ENCODE measurements around the gene HGFAC. TPM values are rescaled to one million over a fixed set of nuclear protein-coding genes. Genes with fewer than 3 reads are reported as not detected.
A peak's percentile ranks its signal among the peaks of the same experiment; 100 is the strongest.

Gene HGFAC
- total and polyA plus RNA-seq, 10 of the 15 experiments (the other 5 are each of a cell fraction or from before 2014, with no cell fraction given) = 0.38 TPM; not detected in 9

- Histone ChIP-seq H3K4me3 (no peak overlapping the region), H3K4me1 (ENCODE audit: control insufficient read depth, insufficient read depth, low read length) (no peaks in the 10 kb centered on the region; the same call in 1 of the 2 replicates), H3K27ac (ENCODE audit: control insufficient read depth, insufficient read depth) (no peak overlapping the region), H3K27me3 (replicated peaks in 1 of 2; ENCODE audit: control insufficient read depth in 2 of 2, insufficient read depth in 2 of 2, low read length in 1 of 2) (no peaks in the 10 kb centered on the region; a peak in 1 of 4 replicates), H2AFZ (ENCODE audit: control insufficient read depth, low read depth, low read length) (no peak overlapping the region), H3K79me2 (ENCODE audit: control insufficient read depth, insufficient read depth, low read length) (no peaks in the 10 kb centered on the region), H3K9me3 (replicated peaks; ENCODE audit: control insufficient read depth, insufficient read depth, low read length) (no peaks in the 10 kb centered on the region), H4K20me1 (ENCODE audit: control insufficient read depth, insufficient read depth) (no peaks in the 10 kb centered on the region; the same call in 1 of the 2 replicates), H3K9ac (ENCODE audit: control insufficient read depth, insufficient read depth, low read length) (no peak overlapping the region), H3K36me3 (ENCODE audit: control insufficient read depth in 2 of 2, insufficient read depth in 2 of 2, low read length in 1 of 2) (no peaks in the 10 kb centered on the region), H3K4me2 (ENCODE audit: control insufficient read depth, insufficient read depth) (no peak overlapping the region)
- intact Hi-C loops (cut with micrococcal nuclease; ENCODE audit: unreplicated experiment) = no loop called here
- BruUV-seq (replicated peaks) = no TSS peak
- no peak for DNase-seq (ENCODE audit: low read depth, low spot score)
- ChIA-PET CTCF (interaction anchor here (0.6 kb wide), 1 partner anchor 69 kb away, joined by 3 read pairs; no protein-coding TSS in a partner anchor), POLR2A (no interaction called here), SMC1A (ENCODE audit: uncharacterized antibody, unreplicated experiment) (no interaction called here), RAD21 (ENCODE audit: unreplicated experiment) (no interaction called here)
- 53% methylated on average over 23 of the region's 37 CpGs for WGBS (ENCODE audit: insufficient coverage, insufficient replicate concordance, low lambda C conversion rate, missing lambda C conversion rate)
- FAIRE-seq = no peak
- TF ChIP-seq PBX3 (IDR thresholded peaks at IDR 0.05; ENCODE audit: insufficient replicate concordance, low read depth, low read length) (no peak), YY1 (IDR thresholded peaks at IDR 0.05; ENCODE audit: low read depth, low read length) (no peak), MXI1 (IDR thresholded peaks at IDR 0.05; ENCODE audit: low read depth, low read length) (no peak)
- peak; percentile 31; the same call in 2 of the 3 replicates for ATAC-seq
- in situ Hi-C loops (cut with MboI) = no loop called here
Measured at GRCh38 chr4:3414421-3415279, 27.1 kb upstream of the HGFAC start.

Measured in GM12878 (cell line).